IPS DF 6.9 (cell line): ENCODE results near the gene SDCBP2.

Source experiments
- DNase-seq: peaks from one replicate; pipeline ENCODE4 v3.0.0-alpha.2; 2013; ENCODE audit warnings: low read depth, low spot score
- H3K27ac ChIP-seq: one replicate; pipeline ENCODE4 v1.5.1; 2013; ENCODE audit warnings: low read length, control low read depth
- H3K27me3 ChIP-seq: 2 replicates; pipeline ENCODE4 v1.6.1; 2013; ENCODE audit warnings: mild to moderate bottlenecking, low read length; ENCODE audit not compliant: control insufficient read depth, insufficient read depth
- H3K36me3 ChIP-seq: 2 replicates; pipeline ENCODE4 v1.6.1; 2013; ENCODE audit warnings: low read length; ENCODE audit not compliant: control insufficient read depth, insufficient read depth
- H3K4me1 ChIP-seq: 2 replicates; pipeline ENCODE4 v1.6.1; 2013; ENCODE audit warnings: low read length; ENCODE audit not compliant: control insufficient read depth, insufficient read depth
- H3K4me3 ChIP-seq: 2 replicates; pipeline ENCODE4 v1.5.1; 2013; ENCODE audit warnings: mild to moderate bottlenecking, low read length
- H3K9me3 ChIP-seq: 2 replicates; pipeline ENCODE4 v1.6.1; 2013; ENCODE audit warnings: low read length, inconsistent platforms; ENCODE audit not compliant: control insufficient read depth, insufficient read depth
- WGBS: extraction: QIAGEN DNeasy Blood & Tissue Kit; methylation state at CpG from one replicate; pipeline ENCODE4 v1.1.7; 2013; ENCODE audit warnings: mixed read lengths, missing lambda C conversion rate; ENCODE audit not compliant: insufficient read length, insufficient coverage; 5-methylcytosine and 5-hydroxymethylcytosine counted together

The SDCBP2 gene

DNA sequence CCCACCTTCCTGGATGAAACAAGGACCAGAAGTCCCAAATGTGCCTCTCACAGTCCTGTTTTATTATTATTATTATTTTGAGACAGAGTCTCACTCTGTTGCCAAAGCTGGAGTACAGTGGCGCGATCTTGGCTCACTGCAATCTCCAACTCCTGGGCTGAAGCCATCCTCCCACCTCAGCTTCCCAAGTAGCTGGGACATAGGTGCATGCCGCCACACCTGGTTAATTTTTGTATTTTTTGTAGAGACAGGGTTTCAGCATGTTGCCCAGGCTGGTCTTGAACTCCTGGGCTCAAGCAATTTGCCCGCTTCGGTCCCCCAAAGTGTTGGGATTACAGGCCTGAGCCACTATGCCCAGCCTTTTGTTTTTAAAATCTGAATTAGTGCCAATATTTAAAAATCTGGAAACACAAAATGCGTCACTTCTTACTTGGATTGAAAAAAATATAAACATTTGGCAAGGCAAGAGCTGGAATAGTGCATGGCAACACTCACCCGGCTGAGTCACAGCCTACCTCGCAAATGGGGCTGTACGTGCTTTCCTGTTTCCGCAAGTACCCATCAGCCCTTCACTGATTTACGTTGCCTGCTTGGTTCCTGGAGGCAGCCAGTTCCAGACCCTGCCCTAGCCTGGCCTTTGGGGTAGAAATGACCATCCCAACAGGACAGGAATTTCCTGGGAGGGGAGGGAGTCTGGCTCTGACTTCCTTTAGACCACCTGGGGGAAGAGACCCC, 6.3 kb downstream of the SDCBP2 start:
- Histone ChIP-seq H3K27me3 (no peaks in the 10 kb centered on the region), H3K9me3 (no peaks in the 10 kb centered on the region), H3K4me3 (no peak overlapping the region), H3K27ac (no peak overlapping the region), H3K36me3 (no peaks in the 10 kb centered on the region; the same call in 1 of the 2 replicates), H3K4me1 (no peaks in the 10 kb centered on the region)
- no CpG with 5 or more reads among the region's 11 CpGs for whole genome bisulfite sequencing
- no peak for DNase-seq

DNA sequence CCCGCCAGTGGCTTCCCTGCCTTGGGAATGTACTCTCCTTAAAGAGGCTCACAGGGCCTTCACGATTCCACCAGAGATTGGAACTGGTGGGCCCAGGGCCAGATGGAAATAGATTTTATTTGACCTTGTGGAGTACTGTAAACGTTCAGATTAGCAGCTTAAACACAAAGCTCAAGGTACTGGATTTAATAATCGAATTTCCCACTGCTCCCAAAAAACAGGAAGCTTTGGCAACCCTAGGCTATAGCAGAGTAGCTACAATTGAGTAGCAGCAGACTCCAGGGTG, 7.3 kb downstream of the SDCBP2 start:
- Histone ChIP-seq H3K4me3 (no peak overlapping the region), H3K27me3 (no peaks in the 10 kb centered on the region), H3K27ac (no peak overlapping the region), H3K9me3 (no peaks in the 10 kb centered on the region), H3K4me1 (no peaks in the 10 kb centered on the region), H3K36me3 (no peaks in the 10 kb centered on the region; the same call in 1 of the 2 replicates)
- no CpG with 5 or more reads among the region's 4 CpGs for WGBS
- no peak for DNase-seq

DNA sequence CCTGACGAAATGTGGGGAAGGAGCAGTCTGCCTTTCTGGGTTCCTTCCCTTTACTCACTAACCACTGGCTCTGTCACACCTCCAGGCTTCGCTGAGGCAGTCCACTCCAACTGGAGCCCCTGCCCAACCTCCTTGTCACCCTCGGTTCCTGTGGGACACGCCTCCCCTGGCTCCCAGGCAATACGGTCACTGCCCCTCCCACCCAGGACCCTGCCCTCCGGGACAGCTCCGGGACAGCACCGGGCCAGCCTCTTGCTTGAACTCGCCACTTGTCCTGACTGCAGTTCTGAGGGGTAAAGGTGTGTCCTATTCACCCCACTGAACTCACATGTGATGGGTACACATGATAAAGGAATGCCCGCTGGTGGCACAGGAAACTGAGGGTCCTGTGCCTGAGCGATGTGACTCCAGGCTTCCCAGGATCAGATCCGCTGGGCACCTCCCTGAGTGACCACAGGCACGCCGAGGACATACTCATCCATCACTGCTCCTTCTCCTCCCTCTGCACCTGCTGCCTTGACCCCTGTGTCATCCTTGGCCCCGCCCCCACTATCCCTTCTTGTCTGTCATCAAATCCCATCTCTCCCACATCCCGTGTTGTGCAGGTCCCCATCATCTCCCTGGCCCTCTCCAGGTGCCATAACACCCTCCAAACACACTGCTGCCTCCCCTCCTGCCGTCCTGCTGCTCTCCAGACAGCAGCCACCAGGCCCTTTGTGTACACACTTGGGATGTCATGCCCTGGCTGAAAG, 7.9 kb downstream of the SDCBP2 start:
- no peak for DNase-seq
- no CpG with 5 or more reads among the region's 17 CpGs for WGBS
- H3K9me3 ChIP-seq: no peaks in the 10 kb centered on the region
- no peaks in the 10 kb centered on the region for H3K27me3 ChIP-seq
- no peaks in the 10 kb centered on the region; the same call in 1 of the 2 replicates for H3K36me3 ChIP-seq
- H3K27ac ChIP-seq: no peak overlapping the region
- H3K4me3 ChIP-seq: no peak overlapping the region
- H3K4me1 ChIP-seq: no peaks in the 10 kb centered on the region

DNA sequence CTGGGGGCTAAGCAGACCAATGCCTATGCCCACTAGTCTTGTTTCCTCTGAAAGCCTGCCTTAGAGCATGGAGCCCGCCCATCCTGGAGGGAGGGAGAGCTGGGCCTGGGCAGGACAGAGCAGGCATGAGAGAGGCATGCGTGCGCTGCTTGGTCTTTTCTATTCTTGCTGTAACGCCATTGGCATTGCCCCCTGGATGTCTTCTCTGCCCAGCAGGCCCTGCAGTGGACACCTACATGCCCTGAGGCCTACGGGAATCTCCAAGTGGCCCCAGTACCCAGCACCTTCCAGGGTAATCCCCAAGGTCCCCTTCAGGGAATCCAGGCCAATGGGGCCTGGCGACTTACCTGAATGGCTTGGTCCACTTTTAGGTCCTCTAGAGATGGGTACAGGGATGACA, 8.9 kb downstream of the SDCBP2 start:
- DNase-seq: no peak
- Histone ChIP-seq H3K4me1 (no peaks in the 10 kb centered on the region), H3K4me3 (no peak overlapping the region), H3K27ac (no peak overlapping the region), H3K36me3 (no peaks in the 10 kb centered on the region; the same call in 1 of the 2 replicates), H3K9me3 (no peaks in the 10 kb centered on the region), H3K27me3 (no peaks in the 10 kb centered on the region)
- WGBS: no CpG with 5 or more reads among the region's 6 CpGs

DNA sequence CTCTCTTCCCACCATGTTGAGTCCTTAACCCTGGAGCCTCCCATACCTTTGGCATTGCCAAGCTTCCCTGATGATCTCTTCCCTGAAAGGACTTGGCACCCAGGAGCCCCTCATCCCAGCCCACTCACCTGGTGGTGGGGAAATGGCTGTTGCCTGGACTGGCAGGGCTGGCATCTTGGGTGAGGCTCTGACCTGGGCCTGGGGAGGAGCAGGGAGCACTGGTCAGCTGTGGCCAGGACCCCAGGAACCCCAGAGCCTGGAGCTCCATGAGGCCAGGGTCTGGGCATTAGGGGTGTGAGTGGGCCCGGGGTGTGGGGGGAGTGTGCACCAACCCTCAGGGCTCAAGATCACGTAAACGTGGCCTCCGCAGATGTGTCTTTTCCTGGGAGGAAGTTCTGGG, 9.5 kb downstream of the SDCBP2 start:
- WGBS: no CpG with 5 or more reads among the region's 4 CpGs

DNA sequence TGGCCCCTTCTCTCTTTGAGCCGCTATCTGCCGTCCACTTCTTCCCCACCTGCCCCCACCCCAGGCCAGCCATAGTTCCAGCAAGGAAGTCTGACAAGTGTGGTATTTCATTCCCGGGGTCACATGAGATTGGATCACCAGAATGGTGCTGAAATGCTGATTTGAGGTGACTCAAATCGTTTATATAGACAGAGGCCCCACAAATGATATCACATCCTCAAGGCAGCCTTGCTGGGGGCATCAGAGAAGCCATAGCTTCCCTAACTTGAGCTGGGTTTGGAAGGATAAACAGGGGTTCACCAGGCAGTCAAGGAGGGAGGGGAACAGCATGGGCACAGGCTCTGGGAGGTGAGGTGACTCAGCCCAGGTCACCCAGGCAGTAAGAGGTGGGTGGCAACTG, 9.9 kb downstream of the SDCBP2 start:
- no peak for DNase-seq
- no peaks in the 10 kb centered on the region; the same call in 1 of the 2 replicates for H3K36me3 ChIP-seq
- no peaks in the 10 kb centered on the region for H3K27me3 ChIP-seq
- no peaks in the 10 kb centered on the region for H3K9me3 ChIP-seq
- no peak overlapping the region for H3K27ac ChIP-seq
- WGBS: no CpG with 5 or more reads among the region's 4 CpGs
- no peaks in the 10 kb centered on the region for H3K4me1 ChIP-seq
- no peak overlapping the region for H3K4me3 ChIP-seq

More for the DNA sequence above, 9.5 kb downstream of the SDCBP2 start:
- Histone ChIP-seq H3K4me1 (no peaks in the 10 kb centered on the region), H3K36me3 (no peaks in the 10 kb centered on the region; the same call in 1 of the 2 replicates), H3K27ac (no peak overlapping the region), H3K27me3 (no peaks in the 10 kb centered on the region), H3K9me3 (no peaks in the 10 kb centered on the region), H3K4me3 (no peak overlapping the region)
- DNase-seq: no peak

DNA sequence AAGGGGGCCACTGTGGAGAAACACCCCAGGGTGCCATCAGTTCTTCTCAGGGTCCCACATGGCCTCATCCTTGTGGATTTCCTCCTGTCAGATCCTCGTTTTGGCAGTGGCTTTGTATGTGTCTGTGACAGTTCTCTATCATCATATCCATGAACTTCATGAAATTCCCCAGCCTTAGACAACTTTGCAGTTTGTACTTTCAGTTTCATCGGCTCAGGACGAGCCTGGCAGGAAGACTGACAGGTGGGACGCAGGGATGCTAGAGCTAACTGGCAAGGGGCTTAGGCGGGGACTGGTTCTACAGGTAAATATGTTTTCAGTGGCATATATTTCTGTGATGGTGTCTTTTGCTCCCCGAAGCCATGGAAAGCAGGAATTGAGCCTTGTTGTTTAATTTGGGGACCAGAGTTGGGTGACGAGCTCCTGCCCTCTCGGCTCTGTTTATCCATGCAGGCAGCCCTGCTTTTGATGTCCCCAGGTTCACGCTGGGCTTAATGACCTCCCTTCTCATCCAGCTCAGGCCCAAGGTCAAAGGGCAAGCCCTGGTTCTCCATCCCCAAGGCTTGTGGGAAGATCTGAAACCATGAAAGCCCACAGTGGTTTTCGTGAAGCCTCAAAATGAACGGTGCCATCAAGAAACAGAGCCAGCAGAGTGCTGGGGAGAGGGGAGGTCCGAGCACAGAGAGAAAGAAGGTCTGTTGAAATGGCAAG, 11.2 kb downstream of the SDCBP2 start:
- no peaks in the 10 kb centered on the region; the same call in 1 of the 2 replicates for H3K36me3 ChIP-seq
- H3K9me3 ChIP-seq: no peaks in the 10 kb centered on the region
- no peaks in the 10 kb centered on the region for H3K27me3 ChIP-seq
- no peak overlapping the region for H3K4me3 ChIP-seq
- H3K27ac ChIP-seq: no peak overlapping the region
- no peak for DNase-seq
- WGBS: no CpG with 5 or more reads among the region's 12 CpGs
- H3K4me1 ChIP-seq: no peaks in the 10 kb centered on the region

DNA sequence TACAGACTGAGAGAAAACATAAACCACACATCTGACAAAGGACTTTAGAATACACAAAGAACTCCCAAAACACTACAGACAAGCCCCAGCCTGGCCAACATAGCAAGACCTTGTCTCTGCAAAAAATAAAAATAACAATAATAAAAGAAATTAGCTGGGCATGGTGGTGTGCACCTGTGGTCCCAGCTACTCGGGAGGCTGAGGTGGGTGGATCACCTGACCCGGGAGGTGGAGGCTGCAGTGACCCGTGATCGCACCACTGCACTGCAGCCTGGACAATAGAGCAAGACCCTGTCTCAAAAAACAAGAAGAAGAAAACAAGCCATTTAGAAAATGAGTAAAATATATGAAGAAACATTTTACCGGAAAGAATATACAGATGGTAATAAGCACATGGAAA, 13.1 kb downstream of the SDCBP2 start:
- no peak for DNase-seq
- H3K4me3 ChIP-seq: no peak overlapping the region
- H3K9me3 ChIP-seq: no peaks in the 10 kb centered on the region
- H3K36me3 ChIP-seq: no peaks in the 10 kb centered on the region
- H3K27me3 ChIP-seq: no peaks in the 10 kb centered on the region
- no peak overlapping the region for H3K27ac ChIP-seq
- no peaks in the 10 kb centered on the region for H3K4me1 ChIP-seq
- no CpG with 5 or more reads among the region's 5 CpGs for WGBS

DNA sequence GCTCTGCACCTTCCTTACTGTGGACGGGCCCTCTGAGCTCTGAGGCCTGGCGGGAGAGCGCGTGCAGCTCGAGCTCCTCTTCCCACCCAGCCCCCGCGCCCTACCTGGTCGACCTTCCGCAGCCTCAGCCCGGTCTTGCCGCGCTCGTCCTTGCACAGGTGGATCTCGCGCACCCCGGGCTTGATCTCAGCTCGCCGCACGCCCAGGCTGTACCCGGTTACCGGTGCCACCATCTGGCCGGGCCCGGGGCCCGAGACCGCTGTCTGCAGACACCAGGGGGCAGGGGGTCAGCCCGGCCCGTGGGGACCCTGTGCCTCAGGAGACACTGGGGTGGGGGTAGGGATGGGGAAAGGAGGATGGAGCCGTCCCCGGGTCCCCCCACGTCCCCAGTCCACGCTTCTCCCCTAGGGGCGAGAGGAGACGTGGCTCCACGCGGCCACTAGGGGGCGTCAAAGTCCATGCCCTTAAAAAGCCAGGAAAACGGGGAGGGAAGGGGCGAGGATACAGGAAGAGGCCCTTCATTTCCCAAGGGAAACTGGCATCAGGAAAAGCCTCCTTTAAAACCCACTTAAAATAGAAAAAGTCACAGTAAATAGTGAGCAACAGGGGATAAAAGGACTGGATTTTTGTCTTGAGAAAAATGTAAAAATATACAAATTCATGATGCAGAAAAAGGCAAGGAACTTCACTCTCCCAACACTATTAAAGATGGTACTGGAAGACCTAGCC, 15.5 kb downstream of the SDCBP2 start:
- Histone ChIP-seq H3K4me3 (peak overlapping the region; percentile 51; the same call in 1 of the 2 replicates), H3K4me1 (peaks cover 3% of the 10 kb centered on the region; the same call in 1 of the 2 replicates), H3K27ac (no peak overlapping the region), H3K36me3 (no peaks in the 10 kb centered on the region), H3K9me3 (no peaks in the 10 kb centered on the region), H3K27me3 (no peaks in the 10 kb centered on the region)
- no CpG with 5 or more reads among the region's 38 CpGs for WGBS
- peak; percentile 57 for DNase-seq

DNA sequence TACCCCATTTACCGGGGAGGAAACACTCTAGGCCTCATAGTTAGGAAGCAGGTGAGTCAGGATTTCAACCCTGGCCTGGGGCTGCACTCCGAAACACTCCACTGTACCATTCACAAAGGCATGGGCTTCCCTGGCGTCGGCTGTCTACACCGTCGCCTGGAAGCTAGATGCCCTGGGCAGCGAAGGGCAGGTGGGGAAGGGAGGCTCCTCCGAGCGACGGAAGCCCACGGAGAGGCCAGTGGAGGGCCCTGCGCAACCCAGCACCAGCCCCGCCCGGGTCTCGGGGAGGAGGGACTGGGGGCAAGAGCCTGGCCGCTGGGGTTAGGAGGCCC, 16.1 kb downstream of the SDCBP2 start:
- peaks cover 3% of the 10 kb centered on the region; the same call in 1 of the 2 replicates for H3K4me1 ChIP-seq
- H3K27ac ChIP-seq: no peak overlapping the region
- no peaks in the 10 kb centered on the region for H3K36me3 ChIP-seq
- no peaks in the 10 kb centered on the region for H3K9me3 ChIP-seq
- no CpG with 5 or more reads among the region's 16 CpGs for WGBS
- peak overlapping the region; percentile 51; the same call in 1 of the 2 replicates for H3K4me3 ChIP-seq
- DNase-seq: no peak
- no peaks in the 10 kb centered on the region for H3K27me3 ChIP-seq
